ENCODE measurements around the gene BANF2.

- no peak for TF ChIP-seq CTCF (IDR thresholded peaks at IDR 0.05; ENCODE audit: low read depth, low read length, poor library complexity, severe bottlenecking)
- no peak for TF ChIP-seq EZH2phosphoT487 (IDR thresholded peaks at IDR 0.05; ENCODE audit: borderline replicate concordance, low read length)
Measured at GRCh38 chr20:17691758-17692157, 8.0 kb upstream of the BANF2 start.
